GM12891 (cell line): ENCODE measurements around the gene TLE2.

Experiments used
- DNase-seq: peaks from one replicate; pipeline ENCODE4 v3.0.0; 2011; ENCODE audit warnings: low spot score; ENCODE audit not compliant: insufficient read length
- FAIRE-seq: peaks from 2 replicates; lab custom pipeline; 2011; peaks lifted over from hg19 to GRCh38; lab: Jason Lieb, UNC
- PAX5 ChIP-seq: IDR thresholded peaks from 2 replicates; pipeline ENCODE4 v1.6.1; 2011; ENCODE audit warnings: low read length, moderate library complexity, mild to moderate bottlenecking; ENCODE audit not compliant: insufficient read depth, severe bottlenecking
- POLR2A ChIP-seq: IDR thresholded peaks from 2 replicates; pipeline ENCODE4 v1.6.1; 2011; ENCODE audit warnings: low read depth, low read length, control low read depth
- POLR2AphosphoS5 ChIP-seq: IDR thresholded peaks from 2 replicates; pipeline ENCODE4 v1.6.1; 2011; ENCODE audit warnings: low read depth, low read length, control low read depth
- POU2F2 ChIP-seq: IDR thresholded peaks from 2 replicates; pipeline ENCODE4 v1.6.1; 2011; ENCODE audit warnings: low read depth, mild to moderate bottlenecking, control low read depth, low read length, moderate library complexity
- SPI1 ChIP-seq: IDR thresholded peaks from 2 replicates; pipeline ENCODE4 v1.6.1; 2011; ENCODE audit warnings: low read depth, low read length, control low read depth
- TAF1 ChIP-seq: IDR thresholded peaks from 2 replicates; pipeline ENCODE4 v1.6.1; 2011; ENCODE audit warnings: low read depth, low read length, control low read depth

TLE2 gene

DNA sequence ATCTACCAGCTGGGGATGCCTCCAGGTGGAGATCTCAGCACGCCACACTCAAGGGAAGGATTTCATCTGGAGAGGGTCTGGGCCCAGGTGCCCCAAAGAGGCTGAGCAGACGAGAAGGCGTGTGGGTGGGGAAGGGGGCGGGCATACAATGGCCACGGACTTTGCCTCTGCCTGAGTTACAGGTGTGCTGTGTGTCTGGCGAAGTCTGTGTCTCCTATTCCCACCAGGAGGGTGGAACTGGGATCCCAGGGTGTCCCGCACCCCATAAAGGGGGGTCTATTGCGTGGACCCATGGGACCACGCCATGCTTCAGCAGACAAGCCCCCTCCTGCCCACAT lies 3.6 kb downstream of the TLE2 start:
- no peak for TF ChIP-seq POLR2AphosphoS5
- TF ChIP-seq TAF1: no peak
- no peak for TF ChIP-seq PAX5
- no peak for TF ChIP-seq POU2F2
- no peak for TF ChIP-seq SPI1
- no peak for TF ChIP-seq POLR2A
- DNase-seq (no peak), FAIRE-seq (no peak)

DNA sequence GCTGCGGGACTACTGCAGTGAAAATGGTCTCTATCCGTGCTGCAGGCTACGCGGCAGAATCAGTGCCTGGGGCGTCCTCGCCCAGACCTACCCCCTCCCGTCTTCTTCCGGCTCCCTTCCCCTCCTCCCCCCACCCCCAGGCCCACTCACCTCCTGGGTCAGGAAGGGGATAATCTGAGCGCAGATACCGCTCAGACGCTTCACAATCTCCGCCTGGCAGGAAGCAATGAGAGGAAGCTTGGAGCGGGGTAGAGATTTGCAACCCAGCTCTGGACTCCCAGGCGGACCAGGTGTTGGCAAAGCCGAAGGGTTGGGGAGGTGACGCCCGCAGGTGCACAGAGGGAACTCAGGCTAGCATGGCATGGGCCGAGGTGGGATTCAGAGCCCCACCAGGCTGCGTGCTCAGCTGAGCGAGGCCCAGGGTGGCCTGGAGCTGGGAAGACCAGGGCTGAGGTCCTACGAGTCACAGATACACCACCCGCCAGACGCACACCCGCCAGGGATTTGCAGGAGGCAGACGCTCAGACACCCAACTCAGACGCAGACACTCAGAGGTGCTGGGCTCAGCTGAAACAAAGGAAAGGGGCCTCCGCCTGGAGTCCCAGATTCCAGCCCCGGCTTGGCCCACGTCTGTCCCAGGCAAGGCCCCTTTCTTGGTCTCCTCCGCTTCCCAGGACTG lies 4.1 kb downstream of the TLE2 start:
- FAIRE-seq: no peak

DNA sequence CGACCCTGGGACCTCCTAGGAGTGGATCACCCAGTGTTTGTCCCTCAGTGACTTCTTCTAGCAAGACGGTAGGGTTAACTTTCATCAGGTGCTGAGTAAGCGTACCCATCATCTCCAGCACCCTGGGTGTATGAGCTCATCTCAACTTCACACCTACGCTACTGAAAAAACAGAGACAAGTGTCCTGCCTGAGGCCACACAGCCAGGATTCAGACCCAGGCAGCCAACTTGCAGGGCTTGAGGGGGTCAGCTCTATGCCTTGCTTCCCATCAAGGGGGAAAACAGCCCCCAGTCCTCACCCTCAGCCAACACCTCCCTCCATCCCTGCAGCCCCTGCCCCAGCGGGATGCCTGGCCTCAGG lies 4.6 kb downstream of the TLE2 start:
- TF ChIP-seq TAF1 (no peak), PAX5 (no peak), POLR2AphosphoS5 (no peak), SPI1 (no peak), POU2F2 (no peak), POLR2A (no peak)
- no peak for DNase-seq
- no peak for FAIRE-seq

More for the DNA sequence above, 4.1 kb downstream of the TLE2 start:
- no peak for DNase-seq
- TF ChIP-seq POLR2AphosphoS5 (no peak), PAX5 (no peak), SPI1 (no peak), TAF1 (no peak), POU2F2 (no peak)

DNA sequence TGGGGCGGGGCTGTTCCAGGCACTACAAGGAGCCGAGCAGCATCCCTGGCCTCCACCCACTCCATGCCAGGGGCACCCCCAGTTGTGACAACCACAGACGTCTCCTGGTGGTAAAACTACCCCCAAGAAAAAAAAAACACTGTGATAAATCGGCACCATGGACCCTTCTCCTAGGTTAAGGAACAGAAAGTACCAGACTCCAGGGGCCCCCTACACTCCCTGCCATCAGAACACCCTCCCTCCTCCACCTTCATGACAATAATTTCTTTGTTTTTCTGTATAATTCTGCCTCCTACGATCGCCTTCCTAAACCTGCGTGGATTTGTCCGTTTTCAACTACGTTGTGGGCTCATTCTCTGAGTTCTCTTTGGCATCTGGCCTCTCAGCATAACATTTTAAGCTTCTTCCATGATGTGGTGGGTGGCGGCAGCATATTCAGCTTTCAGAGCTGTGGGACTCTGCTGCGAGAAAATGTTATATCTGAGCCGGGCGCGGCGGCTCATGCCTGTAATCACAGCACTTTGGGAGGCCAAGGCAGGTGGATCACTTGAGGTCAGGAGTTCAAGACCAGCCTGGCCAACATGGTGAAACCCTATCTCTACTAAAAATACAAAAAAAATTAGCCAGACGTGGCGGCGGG lies 8.6 kb downstream of the TLE2 start:
- DNase-seq (no peak), FAIRE-seq (no peak)
- TF ChIP-seq TAF1: no peak
- no peak for TF ChIP-seq POLR2AphosphoS5
- TF ChIP-seq SPI1: no peak
- no peak for TF ChIP-seq POLR2A
- TF ChIP-seq PAX5: no peak

DNA sequence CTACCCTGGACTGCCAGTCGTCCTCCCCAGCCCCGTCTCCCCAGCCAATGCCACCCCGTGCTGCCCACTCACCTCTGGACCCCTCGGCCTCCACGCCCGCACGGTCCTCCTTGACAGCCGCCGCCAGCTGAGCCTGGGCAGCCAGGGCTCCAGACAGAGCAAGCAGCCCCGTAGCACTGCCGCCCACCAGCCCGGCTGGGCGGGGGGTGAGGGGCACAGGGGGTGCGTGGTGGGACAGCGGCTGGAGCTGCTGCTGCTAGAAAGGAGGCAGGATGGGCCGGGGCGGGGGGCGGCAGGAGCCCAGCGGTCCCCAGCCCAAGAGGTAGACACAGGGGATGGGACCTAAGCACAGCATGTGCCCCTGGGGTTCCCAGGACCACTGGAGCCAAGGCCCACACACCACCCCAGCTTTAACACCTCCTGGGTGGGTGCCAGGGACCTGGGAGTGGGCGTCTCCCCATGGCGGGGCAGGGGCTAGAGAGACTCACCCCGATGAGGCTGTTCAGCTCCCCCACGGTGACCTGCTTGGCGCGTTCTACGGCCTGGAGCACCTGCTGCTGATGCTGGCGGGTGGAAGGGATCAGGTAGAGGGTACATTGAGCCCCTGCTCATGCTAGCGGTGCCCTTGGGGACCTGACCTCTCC lies 9.7 kb downstream of the TLE2 start:
- FAIRE-seq: no peak
- no peak for DNase-seq
- no peak for TF ChIP-seq POU2F2
- TF ChIP-seq SPI1: no peak
- no peak for TF ChIP-seq PAX5
- TF ChIP-seq POLR2AphosphoS5: no peak
- TF ChIP-seq POLR2A: no peak
- no peak for TF ChIP-seq TAF1

DNA sequence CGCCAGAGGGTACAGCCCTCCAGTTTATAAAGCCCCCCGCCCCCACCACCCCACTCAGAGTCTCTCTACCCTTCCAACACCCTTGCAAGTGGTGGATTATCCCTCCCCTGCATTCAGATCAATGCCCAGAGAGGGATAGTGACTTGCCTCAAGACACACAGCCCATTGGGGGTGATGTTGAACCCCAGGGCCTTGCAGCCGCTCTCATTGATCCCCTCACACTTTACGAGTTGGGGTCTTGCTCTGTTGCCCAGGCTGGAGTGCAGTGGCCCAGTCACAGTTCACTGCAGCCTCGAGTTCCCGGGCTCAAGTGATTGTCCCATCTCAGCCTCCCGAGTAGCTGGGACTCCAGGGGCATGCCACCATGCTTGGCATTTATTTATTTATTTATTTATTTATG lies 11.2 kb downstream of the TLE2 start:
- no peak for DNase-seq
- no peak for FAIRE-seq
- no peak for TF ChIP-seq SPI1
- TF ChIP-seq PAX5: no peak
- TF ChIP-seq TAF1: no peak
- TF ChIP-seq POU2F2: no peak
- no peak for TF ChIP-seq POLR2A
- TF ChIP-seq POLR2AphosphoS5: no peak

DNA sequence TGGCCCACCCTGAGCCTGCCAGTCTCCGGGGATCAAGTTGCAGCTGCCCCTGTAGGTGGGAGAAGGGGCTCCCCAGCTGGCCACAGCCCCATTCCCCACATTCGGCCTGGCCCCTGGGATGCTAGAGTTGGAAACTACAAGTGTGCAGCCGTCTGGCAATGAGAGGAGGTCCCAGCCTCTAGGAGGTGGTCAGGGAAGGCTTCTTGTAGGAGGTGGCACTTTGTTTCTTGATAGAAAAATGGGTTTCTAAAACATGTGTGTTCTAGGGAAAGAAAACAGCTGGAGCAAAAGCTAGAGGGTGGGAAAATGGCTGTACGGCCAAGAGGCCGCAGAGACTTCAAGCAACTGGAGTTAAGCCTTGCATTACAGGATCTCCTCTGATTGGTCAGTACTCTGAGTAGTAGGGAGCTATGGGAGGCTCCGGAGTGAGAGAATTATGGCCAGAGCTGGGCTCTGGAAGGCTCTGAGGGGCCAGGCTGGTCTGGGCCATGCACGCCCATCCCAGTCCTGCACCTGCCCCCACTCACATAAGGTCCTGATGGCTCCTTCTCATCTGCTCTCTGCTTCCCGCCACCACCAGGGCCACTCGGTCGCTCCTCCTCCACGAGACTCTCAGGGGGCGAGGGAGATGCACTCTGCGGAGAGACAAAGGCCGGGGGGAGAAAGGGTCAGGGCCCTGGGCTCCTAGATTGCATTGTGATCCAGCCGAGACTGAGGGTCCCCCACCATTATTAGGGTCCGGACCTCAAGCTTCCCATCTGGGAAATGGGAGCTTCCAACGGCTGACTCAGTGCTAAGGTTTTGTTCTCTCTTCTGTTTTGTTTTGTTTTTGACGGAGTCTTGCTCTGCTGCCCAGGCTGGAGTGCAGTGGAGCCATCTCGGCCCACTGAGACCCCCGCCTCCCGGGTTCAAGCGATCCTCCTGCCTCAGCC lies 13.7 kb downstream of the TLE2 start:
- no peak for TF ChIP-seq POLR2A
- TF ChIP-seq SPI1: no peak
- no peak for TF ChIP-seq TAF1
- no peak for TF ChIP-seq PAX5
- no peak for TF ChIP-seq POLR2AphosphoS5
- no peak for TF ChIP-seq POU2F2
- no peak for DNase-seq
- FAIRE-seq: no peak

DNA sequence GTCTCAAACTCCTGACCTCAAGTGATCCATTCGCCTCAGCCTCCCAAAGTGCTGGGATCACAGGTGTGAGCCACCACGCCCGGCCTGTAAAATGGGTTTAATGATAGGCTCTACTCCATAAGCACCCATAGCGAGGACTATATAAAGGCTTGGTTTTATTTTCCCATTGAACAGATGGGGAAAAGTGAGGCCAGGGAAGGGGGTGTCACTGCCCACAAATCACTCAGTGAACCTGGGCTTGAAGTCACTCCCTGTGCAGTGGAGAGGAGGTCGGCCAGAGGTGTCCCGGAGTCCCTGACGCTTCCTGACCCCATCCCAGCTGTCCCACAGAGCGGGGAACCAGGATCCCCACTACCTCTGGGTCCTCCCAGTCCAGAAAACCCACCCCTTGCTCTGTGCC lies 14.9 kb downstream of the TLE2 start:
- DNase-seq (no peak), FAIRE-seq (no peak)
- no peak for TF ChIP-seq POU2F2
- no peak for TF ChIP-seq POLR2A
- no peak for TF ChIP-seq SPI1
- no peak for TF ChIP-seq POLR2AphosphoS5
- no peak for TF ChIP-seq TAF1
- no peak for TF ChIP-seq PAX5

DNA sequence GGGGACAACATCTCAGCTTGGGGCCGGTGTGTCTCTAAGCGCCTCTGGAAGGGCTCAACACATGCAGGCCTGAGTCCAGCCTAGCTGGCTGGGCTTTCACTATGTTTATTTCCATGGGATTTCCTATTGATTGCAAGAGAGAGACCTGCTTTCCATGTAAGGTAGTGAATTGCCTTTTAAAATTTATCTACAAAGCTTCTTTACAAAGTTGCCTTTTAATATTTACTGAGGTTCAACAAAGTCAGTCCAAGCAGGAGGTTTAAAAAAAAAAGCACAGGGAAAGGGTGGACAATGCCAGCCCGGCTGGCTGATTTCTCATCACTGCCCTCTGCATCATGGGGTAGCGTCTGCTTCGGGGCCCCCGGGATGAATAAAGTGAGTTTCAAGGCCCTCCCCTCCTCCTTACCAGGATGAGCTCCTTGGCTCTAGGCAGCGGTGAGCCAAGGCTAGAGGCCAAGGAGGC lies 15.8 kb downstream of the TLE2 start:
- no peak for TF ChIP-seq POLR2A
- TF ChIP-seq POLR2AphosphoS5: no peak
- no peak for TF ChIP-seq POU2F2
- TF ChIP-seq PAX5: no peak
- no peak for TF ChIP-seq TAF1
- TF ChIP-seq SPI1: no peak
- DNase-seq: no peak
- no peak for FAIRE-seq
